GM13977 (cell line): Measurements from ENCODE around the gene FKBP5.

Source experiments
- DNase-seq: peaks from one replicate; pipeline ENCODE4 v3.0.0; 2012; ENCODE audit warnings: low spot score
- CTCF ChIP-seq: IDR thresholded peaks from 2 replicates; pipeline ENCODE4 v1.5.1; 2012; ENCODE audit warnings: mild to moderate bottlenecking, control low read depth; ENCODE audit not compliant: insufficient read depth; ENCODE audit errors: extremely low read depth, missing control alignments
- in situ Hi-C: fragments of 300-500 bp; cut with MboI; formaldehyde crosslinking; loops from one replicate; pipeline ENCODE4 v1.12.0; 2022; ENCODE audit warnings: low sequenced_read_pairs, low pct_unique_long_range_greater_than_20kb, mixed read lengths, inconsistent platforms; ENCODE audit not compliant: unreplicated experiment

The FKBP5 gene

DNA sequence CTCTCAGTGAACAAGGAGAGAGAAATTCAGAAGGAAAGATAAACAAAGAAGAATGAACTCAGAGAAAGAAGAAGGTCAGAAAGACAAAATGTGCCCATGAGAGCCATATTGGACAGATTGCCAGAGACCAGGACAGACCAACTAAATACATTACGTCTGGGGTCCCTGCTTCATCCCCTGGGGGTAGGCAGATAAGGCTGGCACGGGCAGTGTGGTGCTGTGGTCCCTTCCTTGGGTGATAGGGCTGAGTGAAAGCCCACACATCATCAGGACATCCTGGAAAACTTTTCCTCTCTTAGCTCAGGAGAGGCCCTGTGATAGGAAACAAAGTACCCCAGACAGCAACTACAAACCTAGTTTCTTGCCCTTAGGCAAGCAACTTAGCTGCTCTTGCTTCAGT lies 34.9 kb upstream of the FKBP5 start:
- no peak for TF ChIP-seq CTCF
- DNase-seq = no peak
- in situ Hi-C loops = no loop called here

DNA sequence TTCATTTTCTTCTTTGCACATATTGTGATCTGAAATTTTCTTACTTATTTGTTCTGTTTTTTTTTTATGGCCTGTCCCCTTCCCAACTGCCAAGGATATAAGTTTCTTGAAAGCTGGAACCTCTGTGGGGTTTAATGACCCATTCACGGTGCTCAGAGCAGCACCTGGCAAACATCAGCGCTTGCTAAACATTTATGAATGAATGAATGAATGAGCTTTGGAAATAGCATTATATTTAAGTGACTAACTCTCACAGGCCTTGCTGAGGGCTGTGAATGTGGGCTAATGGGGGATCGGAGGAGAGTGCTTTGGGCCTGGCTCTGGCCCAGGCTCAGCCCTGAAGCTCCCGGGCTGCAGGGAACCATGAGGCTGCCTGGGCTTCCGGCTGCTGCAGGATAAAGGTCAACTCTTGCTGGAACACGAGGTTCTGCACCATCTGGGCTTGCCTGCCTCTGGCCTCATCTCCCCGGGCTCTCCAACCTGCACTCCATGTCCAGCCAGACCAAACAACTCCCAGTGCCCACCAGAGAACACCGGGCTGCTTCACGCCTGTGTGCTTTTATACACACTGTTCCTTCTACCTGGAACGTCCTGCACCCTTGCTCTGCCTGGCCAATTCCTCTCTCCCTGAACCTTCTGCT lies 33.5 kb upstream of the FKBP5 start:
- in situ Hi-C loops = no loop called here
- no peak for TF ChIP-seq CTCF
- no peak for DNase-seq

DNA sequence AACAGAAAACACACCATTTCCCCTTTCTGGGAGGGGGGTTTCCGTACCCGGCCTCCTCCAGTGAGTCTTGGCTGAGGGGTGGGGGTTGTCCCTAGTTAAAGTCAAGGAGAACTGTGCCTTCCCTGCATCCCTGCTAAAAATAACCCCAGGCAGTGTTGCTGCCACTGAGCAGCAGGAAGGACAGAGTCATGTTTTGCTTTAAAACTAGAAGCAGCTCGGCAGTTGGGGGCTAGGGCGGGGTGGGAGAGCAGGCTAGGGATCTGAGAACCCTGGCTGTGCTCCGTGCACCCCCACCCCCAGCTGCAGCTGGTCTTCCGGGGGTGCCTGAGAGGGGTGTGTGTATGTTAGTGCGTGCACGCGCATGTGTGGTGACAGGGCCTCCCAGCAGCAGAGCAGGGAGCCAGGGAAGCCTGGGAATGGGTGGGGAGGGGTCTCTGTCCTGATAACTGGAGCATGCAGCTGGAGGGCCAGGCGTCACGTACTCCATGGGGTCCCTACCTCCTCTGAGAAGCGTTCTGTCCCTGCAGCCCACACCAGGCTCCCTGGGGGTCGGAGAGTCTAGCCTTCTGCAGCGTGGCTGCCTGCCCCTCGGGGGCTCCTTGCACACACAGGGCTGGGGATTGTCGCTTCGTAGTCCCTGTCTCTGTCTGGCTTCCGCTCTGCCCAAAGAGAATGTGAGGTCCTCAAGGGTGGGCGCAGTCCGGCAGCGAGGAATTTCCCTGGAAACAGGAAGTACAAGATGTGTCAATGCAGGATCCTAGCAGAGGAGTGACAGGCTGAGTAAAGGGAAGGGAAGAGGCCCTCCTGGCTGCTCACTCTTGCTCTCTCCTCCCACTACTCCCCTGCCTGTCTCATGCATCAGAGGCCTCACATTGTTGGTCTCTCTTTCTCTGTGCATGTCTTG lies 31.4 kb upstream of the FKBP5 start:
- in situ Hi-C loops = no loop called here
- no peak for TF ChIP-seq CTCF
- DNase-seq = peak; percentile 70

GRCh38 chr6:35719404-35719829 lies 30.7 kb upstream of the FKBP5 start:
- in situ Hi-C loops = no loop called here
- TF ChIP-seq CTCF = no peak
- DNase-seq = peak; percentile 44

DNA sequence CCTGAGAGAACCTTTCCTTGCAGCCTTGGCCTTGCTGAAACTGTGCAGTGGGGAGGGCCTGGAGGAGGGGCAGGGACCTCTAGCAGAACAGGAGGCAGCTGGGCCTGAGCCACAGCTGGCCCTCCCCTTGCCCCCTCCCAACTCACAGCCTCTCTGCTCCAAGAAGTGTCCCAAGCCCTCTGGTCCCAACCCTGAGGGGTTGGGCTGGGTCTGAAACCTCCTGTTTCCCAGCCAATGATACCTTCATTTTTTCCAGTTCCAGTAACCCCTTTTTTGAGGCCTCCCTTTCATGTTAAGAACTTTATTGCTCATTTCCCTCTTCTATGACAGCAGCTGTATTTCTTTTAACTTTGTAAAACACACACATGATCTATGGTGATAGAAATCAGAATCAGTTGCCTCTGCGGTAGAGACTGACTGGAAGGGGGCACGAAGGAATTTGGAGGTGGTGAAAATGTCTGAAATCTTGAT lies 30.2 kb upstream of the FKBP5 start:
- in situ Hi-C loops = no loop called here
- peak; percentile 46 for DNase-seq
- no peak for TF ChIP-seq CTCF

- no peak for TF ChIP-seq CTCF
- in situ Hi-C loops = no loop called here
Observed at GRCh38 chr6:35718375-35718736, 29.6 kb upstream of the FKBP5 start.

More at GRCh38 chr6:35718375-35718736, 29.6 kb upstream of the FKBP5 start:
- no peak for DNase-seq
